HEK293 (cell line): ENCODE results near the gene CDKN2AIP.

Source experiments
- CTCF ChIA-PET: fragments of 350-600 bp; formaldehyde crosslinking; extraction: SDS; loops from one replicate; lab custom pipeline; 2021; ENCODE audit warnings: antibody characterized with exemption; lab: Yijun Ruan, JAX
- POLR2A ChIA-PET: fragments of 300-600 bp; formaldehyde crosslinking; extraction: SDS; loops from one replicate; lab custom pipeline; 2020; ENCODE audit warnings: antibody characterized with exemption, inconsistent platforms; lab: Yijun Ruan, JAX
- H3K27ac ChIP-seq: fragments of 200-500 bp; sonication (Bioruptor generic); 2 replicates; pipeline ENCODE4 v1.5.1; 2014; ENCODE audit warnings: low read depth, low read length, control low read depth, inconsistent platforms; ENCODE audit errors: extremely low read depth
- H3K36me3 ChIP-seq, 2 experiments: fragments of 200-500 bp in 1 of 2; sonication (Bioruptor generic) in 1 of 2; 1 replicate in 1 of 2; 2 replicates in 1 of 2; pipeline ENCODE4 v1.5.1; 2014 to 2017; ENCODE audit warnings: inconsistent platforms in 2 of 2, low read length in 2 of 2; ENCODE audit not compliant: control insufficient read depth in 2 of 2, insufficient read depth in 1 of 2
- H3K4me1 ChIP-seq: fragments of 200-500 bp; sonication (Bioruptor generic); 2 replicates; pipeline ENCODE4 v1.5.1; 2014; ENCODE audit warnings: mild to moderate bottlenecking, low read length, inconsistent platforms; ENCODE audit not compliant: control insufficient read depth, insufficient read depth
- H3K4me3 ChIP-seq: 2 replicates; pipeline ENCODE4 v1.5.1; 2011; ENCODE audit warnings: low read depth, mild to moderate bottlenecking, control low read depth, low read length, moderate library complexity
- H3K9me3 ChIP-seq: fragments of 200-500 bp; sonication (Bioruptor generic); 2 replicates; pipeline ENCODE4 v1.5.1; 2014; ENCODE audit warnings: low read depth, low read length, inconsistent platforms; ENCODE audit not compliant: control insufficient read depth, insufficient read depth
- BCL6B ChIP-seq: fragments of 450-650 bp; formaldehyde crosslinking; IDR thresholded peaks from 2 replicates; pipeline ENCODE4 v1.5.1; 2017; ENCODE audit warnings: missing biosample characterization, missing genetic modification characterization
- ELK4 ChIP-seq: IDR thresholded peaks from 2 replicates; pipeline ENCODE4 v1.6.1; 2011; ENCODE audit warnings: mild to moderate bottlenecking, low read depth, low read length, borderline replicate concordance
- GLI2 ChIP-seq: fragments of 450-650 bp; formaldehyde crosslinking; IDR thresholded peaks from 2 replicates; pipeline ENCODE4; 2017; ENCODE audit warnings: missing biosample characterization, missing genetic modification characterization, low read depth, borderline replicate concordance
- GLIS2 ChIP-seq: fragments of 450-650 bp; formaldehyde crosslinking; IDR thresholded peaks from 2 replicates; pipeline ENCODE4 v1.5.1; 2016; ENCODE audit warnings: missing biosample characterization, missing genetic modification characterization
- IKZF3 ChIP-seq: fragments of 450-650 bp; IDR thresholded peaks from 2 replicates; pipeline ENCODE4 v1.5.0; 2018; ENCODE audit warnings: missing biosample characterization, mild to moderate bottlenecking, missing genetic modification characterization, moderate library complexity
- KLF17 ChIP-seq: fragments of 450-650 bp; formaldehyde crosslinking; IDR thresholded peaks from 2 replicates; pipeline ENCODE4 v1.5.1; 2016; ENCODE audit warnings: missing biosample characterization, missing genetic modification characterization
- PATZ1 ChIP-seq: fragments of 450-650 bp; formaldehyde crosslinking; IDR thresholded peaks from 2 replicates; pipeline ENCODE4 v1.5.1; 2016; ENCODE audit warnings: missing biosample characterization, missing genetic modification characterization
- YY1 ChIP-seq: fragments of 450-650 bp; formaldehyde crosslinking; IDR thresholded peaks from 2 replicates; pipeline ENCODE4 v1.5.1; 2018; ENCODE audit warnings: missing biosample characterization, missing genetic modification characterization
- ZBTB11 ChIP-seq: fragments of 450-650 bp; formaldehyde crosslinking; conservative IDR thresholded peaks from 2 replicates; pipeline ENCODE4 v1.5.1; 2016; ENCODE audit warnings: low read depth, missing biosample characterization, missing genetic modification characterization
- ZNF114 ChIP-seq: fragments of 450-650 bp; formaldehyde crosslinking; IDR thresholded peaks from 2 replicates; pipeline ENCODE4 v1.5.0; 2017; ENCODE audit warnings: missing biosample characterization, missing genetic modification characterization
- ZNF133 ChIP-seq: fragments of 450-650 bp; formaldehyde crosslinking; IDR thresholded peaks from 2 replicates; pipeline ENCODE4 v1.5.1; 2016; ENCODE audit warnings: missing biosample characterization, missing genetic modification characterization
- ZNF18 ChIP-seq: fragments of 450-650 bp; formaldehyde crosslinking; IDR thresholded peaks from 2 replicates; pipeline ENCODE4 v1.5.1; 2016; ENCODE audit warnings: missing biosample characterization, missing genetic modification characterization
- ZNF341 ChIP-seq: fragments of 450-650 bp; formaldehyde crosslinking; IDR thresholded peaks from 2 replicates; pipeline ENCODE4; 2016; ENCODE audit warnings: low read depth, missing biosample characterization, missing genetic modification characterization
- ZNF449 ChIP-seq: fragments of 450-650 bp; formaldehyde crosslinking; IDR thresholded peaks from 2 replicates; pipeline ENCODE4 v1.5.1; 2017; ENCODE audit warnings: missing biosample characterization, mild to moderate bottlenecking, missing genetic modification characterization, moderate library complexity
- ZNF692 ChIP-seq: fragments of 450-650 bp; formaldehyde crosslinking; IDR thresholded peaks from 2 replicates; pipeline ENCODE4 v1.5.1; 2016; ENCODE audit warnings: missing biosample characterization, missing genetic modification characterization
- ZNF768 ChIP-seq: fragments of 450-650 bp; formaldehyde crosslinking; IDR thresholded peaks from 2 replicates; pipeline ENCODE4 v1.5.1; 2018; ENCODE audit warnings: missing biosample characterization, mild to moderate bottlenecking, missing genetic modification characterization
- ZNF777 ChIP-seq: fragments of 450-650 bp; formaldehyde crosslinking; IDR thresholded peaks from 2 replicates; pipeline ENCODE4 v1.5.1; 2017; ENCODE audit warnings: missing biosample characterization, missing genetic modification characterization, borderline replicate concordance

CDKN2AIP gene

GRCh38 chr4:183434666-183435190 is 9.7 kb upstream of the CDKN2AIP start:
- Histone ChIP-seq H3K9me3 (no peaks in the 10 kb centered on the region), H3K27ac (no peak overlapping the region), H3K4me1 (no peaks in the 10 kb centered on the region), H3K4me3 (no peak overlapping the region), H3K36me3 (no peaks in the 10 kb centered on the region)
- no peak for TF ChIP-seq GLI2 (tag by site-specific recombination)
- TF ChIP-seq ZNF777 (tag by site-specific recombination), result no peak
- TF ChIP-seq IKZF3 (tag by site-specific recombination), result no peak
- no peak for TF ChIP-seq PATZ1 (tag by site-specific recombination)
- no peak for TF ChIP-seq ZNF692
- no peak for TF ChIP-seq ZNF449 (tag by site-specific recombination)
- no peak for TF ChIP-seq ZNF768 (tag by site-specific recombination)
- TF ChIP-seq ELK4, result no peak
- TF ChIP-seq KLF17, result no peak
- no peak for TF ChIP-seq YY1
- TF ChIP-seq ZNF18 (tag by site-specific recombination), result no peak
- TF ChIP-seq BCL6B (tag by site-specific recombination), result no peak
- no peak for TF ChIP-seq GLIS2
- TF ChIP-seq ZNF341 (tag by site-specific recombination), result no peak
- TF ChIP-seq ZNF114 (tag by site-specific recombination), result no peak
- no peak for TF ChIP-seq ZBTB11 (tag by site-specific recombination)
- TF ChIP-seq ZNF133 (tag by site-specific recombination), result no peak
- CTCF ChIA-PET, result no interaction called here
- POLR2A ChIA-PET, result interaction anchor here (1.1 kb wide), 1 partner anchor 9 kb away, joined by 4 read pairs; no protein-coding TSS in a partner anchor
